GM13977 (cell line): ENCODE results near the gene SLC4A2.

Experiments used
- DNase-seq: peaks from one replicate; pipeline ENCODE4 v3.0.0; 2012; ENCODE audit warnings: low spot score
- CTCF ChIP-seq: IDR thresholded peaks from 2 replicates; pipeline ENCODE4 v1.5.1; 2012; ENCODE audit warnings: mild to moderate bottlenecking, control low read depth; ENCODE audit not compliant: insufficient read depth; ENCODE audit errors: extremely low read depth, missing control alignments
- in situ Hi-C: fragments of 300-500 bp; cut with MboI; formaldehyde crosslinking; loops from one replicate; pipeline ENCODE4 v1.12.0; 2022; ENCODE audit warnings: low sequenced_read_pairs, low pct_unique_long_range_greater_than_20kb, mixed read lengths, inconsistent platforms; ENCODE audit not compliant: unreplicated experiment

SLC4A2 gene

GRCh38 chr7:151113344-151114150 is 54.2 kb downstream of the SLC4A2 start:
- in situ Hi-C loops = no loop called here
- TF ChIP-seq CTCF = no peak
- DNase-seq = no peak

- in situ Hi-C loops = no loop called here
- DNase-seq = peak; percentile 75
- TF ChIP-seq CTCF = peak; percentile 15
Observed at GRCh38 chr7:151114151-151115090, 55.0 kb downstream of the SLC4A2 start.

- peak; percentile 8 for TF ChIP-seq CTCF
- peak; percentile 81 for DNase-seq
- in situ Hi-C loops = no loop called here
Observed at GRCh38 chr7:151115121-151115835, 55.9 kb downstream of the SLC4A2 start.

- no peak for DNase-seq
Observed at GRCh38 chr7:151115836-151116418, 56.5 kb downstream of the SLC4A2 start.

GRCh38 chr7:151116603-151117440 is 57.4 kb downstream of the SLC4A2 start:
- in situ Hi-C loops = no loop called here
- DNase-seq = no peak
- no peak for TF ChIP-seq CTCF

More at GRCh38 chr7:151115836-151116418, 56.5 kb downstream of the SLC4A2 start:
- in situ Hi-C loops = no loop called here
- TF ChIP-seq CTCF = no peak
